Measurements from ENCODE around the gene CEP20.
"Not testable (repeated sequence)": the region's sequence is repeated elsewhere in the genome, so short reads cannot be mapped to it uniquely, and the experiment has no call there.

CEP20 gene

GRCh38 chr16:15888072-15888976 is at the start of gene CEP20:
CEP20 (minus strand) TSS chr16:15888603; CDS start chr16:15888585, 18 bp downstream.
- DNase-seq: peak; percentile 96

- not testable (repeated sequence) for DNase-seq
These were observed 48.4 kb upstream of the CEP20 start for GRCh38 chr16:15936809-15937208.

- no peak for DNase-seq
These were observed 46.6 kb upstream of the CEP20 start for GRCh38 chr16:15934991-15935390.

- no peak for DNase-seq
These were observed 45.4 kb upstream of the CEP20 start for GRCh38 chr16:15933781-15934180.

GRCh38 chr16:15932939-15933338 is 44.5 kb upstream of the CEP20 start:
- DNase-seq: no peak

GRCh38 chr16:15928261-15929104 is 40.1 kb upstream of the CEP20 start:
- DNase-seq: no peak

- DNase-seq: no peak
These were observed 37.2 kb upstream of the CEP20 start for GRCh38 chr16:15925631-15926030.

GRCh38 chr16:15924996-15925395 is 36.6 kb upstream of the CEP20 start:
- DNase-seq: no peak

- no peak for DNase-seq
These were observed 30.9 kb upstream of the CEP20 start for GRCh38 chr16:15919331-15919730.

- not testable (repeated sequence) for DNase-seq
These were observed 29.9 kb upstream of the CEP20 start for GRCh38 chr16:15918314-15918713.

GRCh38 chr16:15916323-15916722 is 27.9 kb upstream of the CEP20 start:
- no peak for DNase-seq

GRCh38 chr16:15915555-15916081 is 27.2 kb upstream of the CEP20 start:
- no peak for DNase-seq

GRCh38 chr16:15913046-15913698 is 24.8 kb upstream of the CEP20 start:
- no peak for DNase-seq

- DNase-seq: no peak
These were observed 22.8 kb upstream of the CEP20 start for GRCh38 chr16:15911198-15911597.

- DNase-seq: no peak
These were observed 19.6 kb upstream of the CEP20 start for GRCh38 chr16:15907863-15908478.

- DNase-seq: no peak
These were observed 18.0 kb upstream of the CEP20 start for GRCh38 chr16:15906439-15906838.

GRCh38 chr16:15903960-15904359 is 15.6 kb upstream of the CEP20 start:
- DNase-seq: no peak

GRCh38 chr16:15900901-15901500 is 12.6 kb upstream of the CEP20 start:
- no peak for DNase-seq

GRCh38 chr16:15900357-15900756 is 12.0 kb upstream of the CEP20 start:
- no peak for DNase-seq

- DNase-seq: no peak
These were observed 11.2 kb upstream of the CEP20 start for GRCh38 chr16:15899538-15900100.

- no peak for DNase-seq
These were observed 10.3 kb upstream of the CEP20 start for GRCh38 chr16:15898654-15899053.

- DNase-seq: no peak
These were observed 9.4 kb upstream of the CEP20 start for GRCh38 chr16:15897834-15898254.
